Testis (tissue), 3 donors: ENCODE results near the gene EPGN. TPM values are rescaled to one million over a fixed set of nuclear protein-coding genes. Genes with fewer than 3 reads are reported as not detected.

Experiments used
- DNase-seq: peaks from one replicate; pipeline ENCODE4 v3.0.0-alpha.2; 2019
- H3K27ac ChIP-seq, 2 donors: fragments of 200-600 bp; sonication (generic); one replicate each; pipeline ENCODE4 v1.5.1; 2019
- H3K27me3 ChIP-seq: fragments of 200-600 bp; sonication (generic); one replicate; pipeline ENCODE4 v1.5.1; 2019
- H3K36me3 ChIP-seq: fragments of 200-600 bp; sonication (generic); one replicate; pipeline ENCODE4 v1.5.1; 2017; ENCODE audit warnings: low read depth; ENCODE audit errors: missing control alignments
- H3K4me1 ChIP-seq: fragments of 200-600 bp; sonication (generic); one replicate; pipeline ENCODE4 v1.5.1; 2019
- H3K4me3 ChIP-seq, 2 donors: fragments of 200-600 bp; sonication (generic); one replicate each; pipeline ENCODE4 v1.5.1; 2017 to 2019
- H3K9me3 ChIP-seq: fragments of 200-600 bp; sonication (generic); one replicate; pipeline ENCODE4 v1.5.1; 2017
- POLR2A ChIP-seq: fragments of 450-650 bp; IDR thresholded peaks from one replicate; pipeline ENCODE4 v1.6.1; 2017; ENCODE audit warnings: antibody characterized with exemption, mild to moderate bottlenecking, moderate library complexity
- WGBS, 2 donors: methylation state at CpG; one replicate each; pipeline ENCODE4 v1.1.5; 2018; 5-methylcytosine and 5-hydroxymethylcytosine counted together
- intact Hi-C: fragments of 100-400 bp; cut with DNase I; formaldehyde crosslinking; loops from one replicate; pipeline ENCODE4 v1.15.1; 2023; ENCODE audit warnings: low total_unique reads
- polyA plus RNA-seq: library from polyadenylated mRNA; stranded (reverse); fragments of 350-450 nt; fragmentation: Illumina TruSeq; extraction: RNeasy Lipid Tissue Mini Kit (QIAGEN cat#74804); gene quantifications from one replicate; pipeline ENCODE4 v1.2.3, GENCODE V29; 2014; ENCODE audit warnings: low read depth, low replicate concordance; ENCODE audit not compliant: insufficient read depth
- total RNA-seq, 2 donors: library from RNA; depleted of rRNA; stranded (reverse); fragments of >200 nt; gene quantifications; one replicate each; pipeline ENCODE4 v1.2.3, GENCODE V29; 2016
- TF ChIP-seq, protein P1 (sequence below), 3 experiments: fragments of 450-650 bp in 2 of 3; fragments of 200-600 bp in 1 of 3; sonication (generic) in 1 of 3; IDR thresholded peaks; one replicate each; pipeline ENCODE4 v1.5.1; 2016 to 2019; ENCODE audit warnings: antibody characterized with exemption in 3 of 3, mild to moderate bottlenecking in 2 of 3, moderate library complexity in 1 of 3

The EPGN gene
- total and polyA plus RNA-seq, 3 donors from 2014 or later: 0.25 to 1.7 TPM; not detected in 1

GRCh38 chr4:74318276-74318675 lies 10.0 kb downstream of the EPGN start:
- DNase-seq: no peak
- intact Hi-C loops: no loop called here
- no peak overlapping the region for H3K27ac ChIP-seq
- no peaks in the 10 kb centered on the region for H3K4me1 ChIP-seq
- no peaks in the 10 kb centered on the region for H3K9me3 ChIP-seq
- TF ChIP-seq, protein P1, sequence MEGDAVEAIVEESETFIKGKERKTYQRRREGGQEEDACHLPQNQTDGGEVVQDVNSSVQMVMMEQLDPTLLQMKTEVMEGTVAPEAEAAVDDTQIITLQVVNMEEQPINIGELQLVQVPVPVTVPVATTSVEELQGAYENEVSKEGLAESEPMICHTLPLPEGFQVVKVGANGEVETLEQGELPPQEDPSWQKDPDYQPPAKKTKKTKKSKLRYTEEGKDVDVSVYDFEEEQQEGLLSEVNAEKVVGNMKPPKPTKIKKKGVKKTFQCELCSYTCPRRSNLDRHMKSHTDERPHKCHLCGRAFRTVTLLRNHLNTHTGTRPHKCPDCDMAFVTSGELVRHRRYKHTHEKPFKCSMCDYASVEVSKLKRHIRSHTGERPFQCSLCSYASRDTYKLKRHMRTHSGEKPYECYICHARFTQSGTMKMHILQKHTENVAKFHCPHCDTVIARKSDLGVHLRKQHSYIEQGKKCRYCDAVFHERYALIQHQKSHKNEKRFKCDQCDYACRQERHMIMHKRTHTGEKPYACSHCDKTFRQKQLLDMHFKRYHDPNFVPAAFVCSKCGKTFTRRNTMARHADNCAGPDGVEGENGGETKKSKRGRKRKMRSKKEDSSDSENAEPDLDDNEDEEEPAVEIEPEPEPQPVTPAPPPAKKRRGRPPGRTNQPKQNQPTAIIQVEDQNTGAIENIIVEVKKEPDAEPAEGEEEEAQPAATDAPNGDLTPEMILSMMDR (IDR thresholded peaks at IDR 0.05): no peak
- TF ChIP-seq POLR2A: no peak
- WGBS, 2 donors: 70 to 80% methylated on average over 2 of the region's 2 CpGs
- no peaks in the 10 kb centered on the region for H3K36me3 ChIP-seq
- no peak overlapping the region for H3K4me3 ChIP-seq
- H3K27me3 ChIP-seq: no peaks in the 10 kb centered on the region

GRCh38 chr4:74319470-74319869 lies 11.2 kb downstream of the EPGN start:
- intact Hi-C loops: no loop called here
- no peak for TF ChIP-seq POLR2A
- TF ChIP-seq, protein P1 (IDR thresholded peaks at IDR 0.05): no peak

GRCh38 chr4:74320559-74321118 lies 12.4 kb downstream of the EPGN start:
- intact Hi-C loops: no loop called here
- no peak for TF ChIP-seq POLR2A
- TF ChIP-seq, protein P1 (IDR thresholded peaks at IDR 0.05): peak in 2 of 3 experiments; percentile 17 to 35
- Histone ChIP-seq H3K9me3 (no peaks in the 10 kb centered on the region), H3K27me3 (no peaks in the 10 kb centered on the region), H3K4me1 (no peaks in the 10 kb centered on the region), H3K36me3 (no peaks in the 10 kb centered on the region), H3K27ac (no peak overlapping the region), H3K4me3 (no peak overlapping the region)
- 50 to 71% methylated on average over 4 of the region's 4 CpGs for WGBS, 2 donors
- DNase-seq: peak; percentile 21

More at GRCh38 chr4:74319470-74319869, 11.2 kb downstream of the EPGN start:
- 85 to 93% methylated on average over 6 of the region's 6 CpGs for WGBS, 2 donors
- no peaks in the 10 kb centered on the region for H3K36me3 ChIP-seq
- no peak overlapping the region for H3K27ac ChIP-seq
- H3K4me3 ChIP-seq: no peak overlapping the region
- no peaks in the 10 kb centered on the region for H3K9me3 ChIP-seq
- no peaks in the 10 kb centered on the region for H3K4me1 ChIP-seq
- H3K27me3 ChIP-seq: no peaks in the 10 kb centered on the region
- DNase-seq: no peak

GRCh38 chr4:74322301-74322700 lies 14.0 kb downstream of the EPGN start:
- intact Hi-C loops: no loop called here
- Histone ChIP-seq H3K4me1 (no peaks in the 10 kb centered on the region), H3K27me3 (no peaks in the 10 kb centered on the region), H3K4me3 (no peak overlapping the region), H3K36me3 (no peaks in the 10 kb centered on the region), H3K9me3 (no peaks in the 10 kb centered on the region), H3K27ac (no peak overlapping the region)
- TF ChIP-seq, protein P1 (IDR thresholded peaks at IDR 0.05): no peak
- TF ChIP-seq POLR2A: no peak
- WGBS, 2 donors: 77 to 82% methylated on average over 3 of the region's 3 CpGs
- DNase-seq: no peak

DNA sequence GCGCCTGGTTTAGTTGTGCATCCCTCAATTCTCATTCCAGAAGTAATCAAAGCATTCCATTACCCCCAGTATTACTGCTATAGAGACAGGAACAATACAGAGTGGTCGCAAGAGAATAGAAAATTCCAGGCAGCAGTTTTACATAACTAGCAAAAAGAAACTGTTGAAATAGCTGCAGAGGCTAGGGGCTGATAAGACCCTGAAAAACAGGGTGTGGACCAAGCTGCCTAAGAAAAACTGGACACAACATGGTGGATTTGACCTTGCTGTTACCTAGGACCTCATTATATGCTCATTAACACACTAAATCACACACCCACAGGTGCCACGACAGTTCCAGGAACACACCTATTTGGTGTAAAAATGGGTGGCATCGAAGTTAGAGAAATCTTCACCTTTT lies 15.4 kb downstream of the EPGN start:
- intact Hi-C loops: no loop called here
- 90% methylated on average over 4 of the region's 4 CpGs for WGBS, 2 donors
- no peak overlapping the region for H3K4me3 ChIP-seq
- DNase-seq: no peak
- TF ChIP-seq POLR2A: no peak
- H3K27me3 ChIP-seq: no peaks in the 10 kb centered on the region
- no peaks in the 10 kb centered on the region for H3K9me3 ChIP-seq
- H3K27ac ChIP-seq: no peak overlapping the region
- no peaks in the 10 kb centered on the region for H3K36me3 ChIP-seq
- no peaks in the 10 kb centered on the region for H3K4me1 ChIP-seq
